Activated CD8-positive, alpha-beta T cell treated with anti-CD3 and anti-CD28 coated beads for 36 hours (primary cell): ENCODE results near the gene GAL. TPM values are rescaled to one million over a fixed set of nuclear protein-coding genes. Genes with fewer than 3 reads are reported as not detected.

ENCODE experiments used
- ATAC-seq: fragments of 200-7000 bp; cut with Tn5 transposase; one replicate; pipeline ENCODE4 v1.10.0; 2021; ENCODE audit warnings: mild to moderate bottlenecking, moderate library complexity
- CTCF ChIA-PET: fragments of 350-600 bp; sonication (Branson Sonifier 250); formaldehyde crosslinking; loops from one replicate; lab custom pipeline; 2021; ENCODE audit warnings: antibody characterized with exemption; lab: Charles Lee
- POLR2A ChIA-PET: fragments of 350-600 bp; sonication (Branson Sonifier 250); formaldehyde crosslinking; loops from one replicate; lab custom pipeline; 2021; ENCODE audit warnings: antibody characterized with exemption; lab: Charles Lee
- DNase-seq: peaks from one replicate; pipeline ENCODE4 v3.0.0-alpha.2; 2020
- H3K27ac Mint-ChIP-seq: one replicate; pipeline ENCODE4 v1.8.0; 2021; ENCODE audit warnings: mild to moderate bottlenecking, mixed read lengths
- H3K27me3 Mint-ChIP-seq: one replicate; pipeline ENCODE4 v1.8.0; 2021; ENCODE audit warnings: mixed read lengths
- H3K36me3 Mint-ChIP-seq: one replicate; pipeline ENCODE4 v1.8.0; 2021; ENCODE audit warnings: low read depth, mixed read lengths
- H3K4me1 Mint-ChIP-seq: one replicate; pipeline ENCODE4 v1.8.0; 2021; ENCODE audit warnings: low read depth, mixed read lengths
- H3K4me3 Mint-ChIP-seq: one replicate; pipeline ENCODE4 v1.8.0; 2021; ENCODE audit warnings: mild to moderate bottlenecking, moderate library complexity, mixed read lengths
- H3K9me3 Mint-ChIP-seq: one replicate; pipeline ENCODE4 v1.8.0; 2021; ENCODE audit warnings: mixed read lengths
- CTCF ChIP-seq: fragments of 200-600 bp; IDR thresholded peaks from one replicate; pipeline ENCODE4 v1.8.0; 2022; ENCODE audit warnings: antibody characterized with exemption, mild to moderate bottlenecking
- intact Hi-C: fragments of 100-400 bp; cut with micrococcal nuclease; formaldehyde crosslinking; loops from one replicate; pipeline ENCODE4 v1.10.0; 2022
- total RNA-seq, 2 experiments: library from RNA; stranded (reverse); gene quantifications; one replicate each; pipeline ENCODE4 v1.2.3, GENCODE V29; 2021

Gene GAL
- total RNA-seq, 2 experiments from 2014 or later: 2.2 to 3.8 TPM

DNA sequence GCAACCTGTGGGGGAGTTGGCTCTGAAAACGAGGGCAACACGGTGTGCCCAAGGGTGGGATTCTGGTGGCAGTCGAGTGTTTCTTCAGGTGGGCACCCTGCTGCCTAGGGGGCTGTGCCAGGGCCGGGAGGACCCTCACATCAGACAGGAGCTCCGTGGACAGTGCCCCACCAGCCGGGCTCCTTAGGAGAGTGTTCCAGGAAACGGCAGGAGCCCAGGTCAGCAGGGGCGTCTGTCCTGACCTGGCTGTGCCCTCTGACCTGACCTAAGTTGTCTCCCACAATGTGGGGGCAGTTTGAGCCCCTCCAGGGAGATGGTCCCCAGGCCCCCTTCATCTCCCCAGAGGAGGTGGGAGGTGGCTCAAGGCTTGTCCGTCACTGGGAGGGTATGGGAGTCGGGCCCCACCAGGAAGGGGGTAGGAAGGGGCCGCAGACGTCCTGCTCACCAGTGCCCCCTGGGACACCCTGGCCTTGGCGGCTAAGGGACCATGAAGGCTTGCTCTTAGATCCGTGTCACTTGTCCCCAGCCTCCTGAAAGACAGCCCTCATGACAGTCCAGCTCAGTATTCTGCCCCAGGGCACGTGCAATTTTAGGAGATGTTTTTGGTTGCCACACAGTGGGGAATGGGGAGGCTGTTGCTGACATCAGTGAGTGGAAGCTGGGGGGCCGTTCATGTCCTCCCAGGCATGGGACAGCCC lies 32.2 kb upstream of the GAL start:
- CTCF ChIA-PET: no interaction called here
- DNase-seq: no peak
- no peaks in the 10 kb centered on the region for H3K4me1 Mint-ChIP-seq
- ATAC-seq: no peak
- intact Hi-C loops: no loop called here
- H3K27ac Mint-ChIP-seq: no peak overlapping the region
- no peak for TF ChIP-seq CTCF
- H3K4me3 Mint-ChIP-seq: no peak overlapping the region
- peaks cover 12% of the 10 kb centered on the region for H3K27me3 Mint-ChIP-seq
- POLR2A ChIA-PET: no interaction called here
- H3K9me3 Mint-ChIP-seq: peaks cover 11% of the 10 kb centered on the region
- H3K36me3 Mint-ChIP-seq: peaks cover 3% of the 10 kb centered on the region

DNA sequence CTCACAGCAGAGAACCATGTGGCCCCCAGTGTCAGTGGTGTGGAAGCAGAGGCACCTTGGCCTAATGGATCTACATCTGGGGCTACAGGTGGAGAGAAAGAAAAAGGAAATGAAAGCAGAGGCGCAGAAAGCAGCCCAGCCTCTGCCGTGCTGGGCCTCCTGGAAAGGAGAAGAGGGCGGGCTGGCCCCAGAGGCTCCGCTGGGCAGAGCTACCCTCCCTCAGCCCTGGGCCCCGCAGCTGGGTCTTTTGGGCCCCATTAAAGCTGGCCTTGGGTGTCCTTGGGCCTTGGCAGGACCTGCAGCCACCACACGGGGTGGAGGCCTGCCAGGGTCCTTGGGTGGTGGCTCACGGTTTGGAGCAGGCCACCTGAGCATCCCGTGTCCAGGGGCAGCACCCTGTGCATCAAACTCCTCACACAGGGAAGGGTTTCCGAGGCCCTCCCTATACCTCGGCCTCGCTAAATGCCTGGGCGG lies 31.6 kb upstream of the GAL start:
- CTCF ChIA-PET: no interaction called here
- POLR2A ChIA-PET: no interaction called here
- peaks cover 6% of the 10 kb centered on the region for H3K27me3 Mint-ChIP-seq
- no peak overlapping the region for H3K27ac Mint-ChIP-seq
- H3K36me3 Mint-ChIP-seq: no peaks in the 10 kb centered on the region
- no peak for TF ChIP-seq CTCF
- intact Hi-C loops: no loop called here
- H3K4me3 Mint-ChIP-seq: no peak overlapping the region
- no peak for DNase-seq
- peaks cover 6% of the 10 kb centered on the region for H3K9me3 Mint-ChIP-seq
- ATAC-seq: no peak
- H3K4me1 Mint-ChIP-seq: no peaks in the 10 kb centered on the region

GRCh38 chr11:68653486-68654430 lies 30.6 kb upstream of the GAL start:
- ChIA-PET CTCF (no interaction called here), POLR2A (no interaction called here)
- peaks cover 6% of the 10 kb centered on the region for H3K9me3 Mint-ChIP-seq
- peaks cover 6% of the 10 kb centered on the region for H3K27me3 Mint-ChIP-seq
- intact Hi-C loops: no loop called here
- no peak for DNase-seq
- H3K27ac Mint-ChIP-seq: no peak overlapping the region
- no peaks in the 10 kb centered on the region for H3K4me1 Mint-ChIP-seq
- no peak for TF ChIP-seq CTCF
- no peak overlapping the region for H3K4me3 Mint-ChIP-seq
- no peak for ATAC-seq
- H3K36me3 Mint-ChIP-seq: no peaks in the 10 kb centered on the region

DNA sequence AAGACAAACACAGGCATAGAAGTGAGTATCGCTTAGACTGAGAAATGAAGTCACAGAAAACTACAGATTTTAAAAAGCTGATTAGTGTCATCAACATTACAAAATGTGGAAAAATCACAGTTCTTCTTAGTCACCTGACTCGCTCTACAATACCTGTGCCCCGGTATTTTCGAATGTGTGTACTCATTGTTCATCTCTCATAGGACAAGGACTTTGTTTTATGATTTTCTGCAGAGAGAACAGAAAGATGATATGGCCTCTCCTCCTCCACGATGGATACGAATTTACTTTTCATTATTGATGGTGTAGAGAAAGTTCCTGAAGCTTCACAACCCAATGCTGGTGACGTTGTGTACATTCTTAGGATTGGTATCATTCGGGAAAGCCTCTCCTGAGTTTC lies 29.4 kb upstream of the GAL start:
- Mint-ChIP-seq H3K4me3 (no peak overlapping the region), H3K27me3 (peaks cover 6% of the 10 kb centered on the region), H3K9me3 (peaks cover 6% of the 10 kb centered on the region), H3K36me3 (no peaks in the 10 kb centered on the region), H3K27ac (no peak overlapping the region), H3K4me1 (no peaks in the 10 kb centered on the region)
- no peak for ATAC-seq
- intact Hi-C loops: no loop called here
- TF ChIP-seq CTCF: no peak
- no peak for DNase-seq
- ChIA-PET POLR2A (no interaction called here), CTCF (no interaction called here)

DNA sequence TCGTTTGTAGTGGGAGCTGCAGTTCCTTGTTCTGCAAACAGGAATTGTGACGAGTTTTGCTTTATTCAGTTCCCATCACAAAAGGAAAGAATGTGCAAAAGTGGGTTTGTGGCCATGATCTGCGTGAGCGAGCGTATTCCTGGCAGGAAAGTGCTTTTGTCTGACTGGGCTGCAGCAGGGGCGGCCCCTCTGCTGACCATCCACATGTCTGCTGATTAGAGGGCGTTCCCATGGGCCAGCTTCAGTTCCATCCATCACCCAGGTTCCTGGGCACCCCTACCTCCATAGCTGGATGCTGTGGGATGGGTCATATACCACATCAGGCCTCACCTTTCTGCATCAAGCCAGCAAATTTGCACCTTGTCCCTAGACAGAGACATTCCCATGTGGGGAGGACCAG lies 28.9 kb upstream of the GAL start:
- intact Hi-C loops: no loop called here
- H3K4me3 Mint-ChIP-seq: no peak overlapping the region
- no peak for ATAC-seq
- ChIA-PET CTCF (no interaction called here), POLR2A (no interaction called here)
- H3K27ac Mint-ChIP-seq: no peak overlapping the region
- peaks cover 4% of the 10 kb centered on the region for H3K27me3 Mint-ChIP-seq
- DNase-seq: no peak
- TF ChIP-seq CTCF: no peak
- H3K36me3 Mint-ChIP-seq: no peaks in the 10 kb centered on the region
- H3K9me3 Mint-ChIP-seq: peaks cover 6% of the 10 kb centered on the region
- H3K4me1 Mint-ChIP-seq: no peaks in the 10 kb centered on the region
